Vagina (tissue), 2 donors: ENCODE results near the gene ELOVL1. TPM values are rescaled to one million over a fixed set of nuclear protein-coding genes. Genes with fewer than 3 reads are reported as not detected.

Experiments
- DNase-seq, 2 donors: peaks; one replicate each; pipeline ENCODE4 v3.0.0-alpha.2; 2017; ENCODE audit errors: extremely low spot score in 2 of 2
- H3K27ac ChIP-seq: fragments of 200-600 bp; sonication (generic); one replicate; pipeline ENCODE4 v1.5.1; 2019
- H3K27me3 ChIP-seq: fragments of 200-600 bp; sonication (generic); one replicate; pipeline ENCODE4 v1.5.1; 2019
- H3K36me3 ChIP-seq, 2 donors: fragments of 200-600 bp; sonication (generic); one replicate each; pipeline ENCODE4 v1.5.1; 2017 to 2019
- H3K4me1 ChIP-seq: fragments of 200-600 bp; sonication (generic); one replicate; pipeline ENCODE4 v1.5.1; 2019
- H3K4me3 ChIP-seq, 2 donors: fragments of 200-600 bp; sonication (generic); 1 replicate in 1 of 2; 2 replicates in 1 of 2; pipeline ENCODE4 v1.5.1; 2016 to 2019
- H3K9me3 ChIP-seq: fragments of 200-600 bp; sonication (generic); one replicate; pipeline ENCODE4 v1.5.1; 2019
- CTCF ChIP-seq, 3 experiments: fragments of 450-650 bp in 2 of 3; fragments of 200-600 bp in 1 of 3; sonication (generic) in 1 of 3; IDR thresholded peaks; one replicate each; pipeline ENCODE4 v1.5.1; 2017 to 2019; ENCODE audit warnings: antibody characterized with exemption in 3 of 3, mild to moderate bottlenecking in 2 of 3, moderate library complexity in 2 of 3
- POLR2A ChIP-seq, 2 donors: fragments of 450-650 bp; IDR thresholded peaks; one replicate each; pipeline ENCODE4 v1.6.1; 2017; ENCODE audit warnings: antibody characterized with exemption in 2 of 2, mild to moderate bottlenecking in 2 of 2, moderate library complexity in 2 of 2
- POLR2AphosphoS5 ChIP-seq, 2 donors: sonication (generic); formaldehyde crosslinking; IDR thresholded peaks; one replicate each; pipeline ENCODE4 v1.9.0; 2017; ENCODE audit warnings: antibody characterized with exemption in 2 of 2, mild to moderate bottlenecking in 2 of 2, low read depth in 1 of 2; ENCODE audit not compliant: insufficient read depth in 1 of 2
- intact Hi-C: fragments of 100-400 bp; cut with DNase I; formaldehyde crosslinking; loops from one replicate; pipeline ENCODE4 v1.15.1; 2023
- total RNA-seq: library from RNA; depleted of rRNA; stranded (reverse); fragments of >200 nt; gene quantifications from one replicate; pipeline ENCODE4 v1.2.3, GENCODE V29; 2016

Gene ELOVL1
- total RNA-seq, 1 donor from 2014 or later = 62.1 TPM

GRCh38 chr1:43367026-43367903 lies 546 bp downstream of the ELOVL1 start:
- Histone ChIP-seq H3K4me1 (peaks cover 33% of the 10 kb centered on the region), H3K36me3 (peaks cover 0 to 33% of the 10 kb centered on the region in 2 donors), H3K9me3 (no peaks in the 10 kb centered on the region), H3K4me3 (peak overlapping the region; percentile 85 to 97), H3K27ac (peak overlapping the region; percentile 92), H3K27me3 (no peaks in the 10 kb centered on the region)
- no peak for TF ChIP-seq CTCF (IDR thresholded peaks at IDR 0.05)
- TF ChIP-seq POLR2AphosphoS5 (IDR thresholded peaks at IDR 0.05; ENCODE audit: insufficient read depth in 1 of 2, low read depth in 1 of 2) = no peak
- intact Hi-C loops = loop anchor here (10.0 kb wide), 1 partner anchor 88 kb away; the partner anchor contains the start of gene HYI
- no peak for DNase-seq

- H3K36me3 ChIP-seq = peaks cover 0 to 38% of the 10 kb centered on the region in 2 donors
- no peak for TF ChIP-seq CTCF (IDR thresholded peaks at IDR 0.05)
- no peak for TF ChIP-seq POLR2A (IDR thresholded peaks at IDR 0.05)
- TF ChIP-seq POLR2AphosphoS5 (IDR thresholded peaks at IDR 0.05; ENCODE audit: insufficient read depth in 1 of 2, low read depth in 1 of 2) = no peak
- H3K4me1 ChIP-seq = peaks cover 33% of the 10 kb centered on the region
- intact Hi-C loops = loop anchor here (10.0 kb wide), 1 partner anchor 88 kb away; the partner anchor contains the start of gene HYI
- peak overlapping the region; percentile 92 for H3K27ac ChIP-seq
- no peaks in the 10 kb centered on the region for H3K27me3 ChIP-seq
- no peak for DNase-seq
- no peaks in the 10 kb centered on the region for H3K9me3 ChIP-seq
- peak overlapping the region; percentile 85 to 97 for H3K4me3 ChIP-seq
These were observed 1.2 kb downstream of the ELOVL1 start for GRCh38 chr1:43366601-43367025.

DNA sequence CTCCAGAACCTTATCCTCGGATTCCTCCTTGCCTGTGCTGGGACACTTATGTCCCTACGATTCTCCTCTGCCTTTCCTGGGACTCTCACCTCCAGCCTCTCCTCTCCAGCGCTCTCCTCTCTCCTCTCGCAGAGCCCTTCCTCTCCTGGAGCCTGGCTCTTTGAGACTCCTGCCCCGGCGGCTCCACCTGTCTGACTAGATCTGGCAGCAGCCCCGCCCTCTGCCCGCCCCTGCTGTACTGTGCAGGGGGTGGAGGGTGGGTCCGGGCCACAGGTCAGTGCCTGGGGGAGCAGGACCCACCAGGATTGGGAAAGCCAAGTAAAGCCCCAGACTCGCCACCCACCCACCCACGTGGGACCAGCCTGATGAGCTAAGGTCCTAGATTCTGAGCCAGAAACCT lies 1.6 kb downstream of the ELOVL1 start:
- DNase-seq = no peak
- Histone ChIP-seq H3K27me3 (no peaks in the 10 kb centered on the region), H3K4me1 (peaks cover 33% of the 10 kb centered on the region), H3K27ac (peak overlapping the region; percentile 92), H3K9me3 (no peaks in the 10 kb centered on the region), H3K4me3 (peak overlapping the region; percentile 85 to 97), H3K36me3 (peaks cover 0 to 38% of the 10 kb centered on the region in 2 donors)
- intact Hi-C loops = loop anchor here (10.0 kb wide), 1 partner anchor 89 kb away; the partner anchor contains the start of gene HYI
- TF ChIP-seq POLR2AphosphoS5 (IDR thresholded peaks at IDR 0.05; ENCODE audit: insufficient read depth in 1 of 2, low read depth in 1 of 2) = peak in 1 of 2 donors; percentile 50
- TF ChIP-seq CTCF (IDR thresholded peaks at IDR 0.05) = no peak

DNA sequence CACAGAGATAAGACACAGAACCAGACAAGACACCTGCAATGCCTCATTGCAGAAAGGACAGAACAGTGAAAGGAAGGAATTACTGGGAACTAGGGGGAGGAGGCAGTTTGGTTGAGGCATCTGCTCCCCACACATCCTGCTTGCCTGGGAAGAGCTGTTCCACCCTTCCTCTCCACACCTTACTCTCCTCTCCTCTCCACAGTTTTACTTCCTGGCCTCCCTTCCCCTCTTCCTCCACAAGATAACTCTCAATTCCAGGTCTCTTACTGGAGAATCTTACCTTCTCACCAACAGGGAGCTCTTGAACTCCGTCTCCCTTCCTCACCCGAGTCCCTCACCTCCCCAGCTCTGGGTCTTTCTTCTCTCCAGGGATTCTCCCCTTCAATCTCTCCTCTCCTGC lies 2.1 kb downstream of the ELOVL1 start:
- Histone ChIP-seq H3K27me3 (no peaks in the 10 kb centered on the region), H3K9me3 (no peaks in the 10 kb centered on the region), H3K4me3 (peak overlapping the region; percentile 85 to 97), H3K4me1 (peaks cover 33% of the 10 kb centered on the region), H3K27ac (peak overlapping the region; percentile 92), H3K36me3 (peaks cover 0 to 38% of the 10 kb centered on the region in 2 donors)
- intact Hi-C loops = loop anchor here (10.0 kb wide), 1 partner anchor 89 kb away; the partner anchor contains the start of gene HYI
- TF ChIP-seq CTCF (IDR thresholded peaks at IDR 0.05) (no peak), POLR2A (IDR thresholded peaks at IDR 0.05) (no peak), POLR2AphosphoS5 (IDR thresholded peaks at IDR 0.05; ENCODE audit: insufficient read depth in 1 of 2, low read depth in 1 of 2) (no peak)
- no peak for DNase-seq
